Smooth muscle cell (in vitro differentiated cells): ENCODE measurements around the gene WDR35. TPM values are rescaled to one million over a fixed set of nuclear protein-coding genes. Genes with fewer than 3 reads are reported as not detected.

ENCODE experiments used
- DNase-seq: peaks from one replicate; lab custom pipeline; 2025; ENCODE audit not compliant: unreplicated experiment; lab: John Stamatoyannopoulos, UW
- H2AFZ ChIP-seq: fragments of 200-600 bp; sonication (generic); 2 replicates; pipeline ENCODE4 v1.6.0; 2016; ENCODE audit warnings: antibody characterized with exemption, low read depth, mild to moderate bottlenecking
- H3F3A ChIP-seq: fragments of 200-600 bp; sonication (generic); 2 replicates; pipeline ENCODE4 v1.6.0; 2017; ENCODE audit warnings: antibody characterized with exemption, low read depth
- H3K27ac ChIP-seq: fragments of 200-600 bp; sonication (generic); 2 replicates; pipeline ENCODE4 v1.5.1; 2016; ENCODE audit warnings: low read depth, mild to moderate bottlenecking
- H3K27me3 ChIP-seq: fragments of 200-600 bp; sonication (generic); 2 replicates; pipeline ENCODE4 v1.6.1; 2016; ENCODE audit warnings: low read depth, mild to moderate bottlenecking
- H3K36me3 ChIP-seq: fragments of 200-600 bp; sonication (generic); 2 replicates; pipeline ENCODE4 v1.5.1; 2016; ENCODE audit warnings: low read depth
- H3K4me1 ChIP-seq: fragments of 200-600 bp; sonication (generic); 2 replicates; pipeline ENCODE4 v1.5.1; 2016; ENCODE audit warnings: low read depth
- H3K4me2 ChIP-seq: fragments of 200-600 bp; sonication (generic); 2 replicates; pipeline ENCODE4 v1.6.0; 2016; ENCODE audit warnings: mild to moderate bottlenecking
- H3K4me3 ChIP-seq: fragments of 200-600 bp; sonication (generic); 2 replicates; pipeline ENCODE4 v1.5.1; 2016; ENCODE audit warnings: mild to moderate bottlenecking
- H3K79me2 ChIP-seq: fragments of 200-600 bp; sonication (generic); 2 replicates; pipeline ENCODE4 v1.6.0; 2016; ENCODE audit warnings: low read depth, mild to moderate bottlenecking
- H3K9ac ChIP-seq: fragments of 200-600 bp; sonication (generic); 2 replicates; pipeline ENCODE4 v1.6.0; 2016; ENCODE audit warnings: low read depth
- H3K9me3 ChIP-seq: fragments of 200-600 bp; sonication (generic); replicated peaks from 2 replicates; pipeline ENCODE4 v1.5.1; 2016; ENCODE audit warnings: low read depth
- H4K20me1 ChIP-seq: fragments of 200-600 bp; sonication (generic); 2 replicates; pipeline ENCODE4 v1.6.0; 2016; ENCODE audit warnings: low read depth
- CTCF ChIP-seq: fragments of 200-600 bp; sonication (generic); IDR thresholded peaks from 2 replicates; pipeline ENCODE4 v1.5.1; 2017; ENCODE audit warnings: borderline replicate concordance, mild to moderate bottlenecking, antibody characterized with exemption; ENCODE audit not compliant: insufficient read depth, poor library complexity, severe bottlenecking
- WGBS: methylation state at CpG from one replicate; pipeline ENCODE4 v1.1.7; 2016; ENCODE audit warnings: low lambda C conversion rate; 5-methylcytosine and 5-hydroxymethylcytosine counted together
- polyA plus RNA-seq: library from polyadenylated mRNA; unstranded; fragments of >200 nt; fragmentation: Nextera tagmentation; extraction: Ambion mirVana; gene quantifications from 2 replicates; pipeline ENCODE4 v1.2.1, GENCODE V29; 2016
- total RNA-seq: library from RNA; depleted of rRNA; stranded (reverse); fragments of >200 nt; gene quantifications from 2 replicates; pipeline ENCODE4 v1.2.3, GENCODE V29; 2014

The WDR35 gene
- total and polyA plus RNA-seq, 2 experiments from 2014 or later = 0.70 to 4.7 TPM

- H3K4me1 ChIP-seq = no peaks in the 10 kb centered on the region
- H3K9me3 ChIP-seq = no peaks in the 10 kb centered on the region
- H3K27ac ChIP-seq = no peak overlapping the region
- no peaks in the 10 kb centered on the region for H3F3A ChIP-seq
- H3K4me3 ChIP-seq = no peak overlapping the region
- TF ChIP-seq CTCF = no peak
- no peak for DNase-seq
- no peaks in the 10 kb centered on the region for H3K27me3 ChIP-seq
- H3K9ac ChIP-seq = no peak overlapping the region
- no peak overlapping the region for H3K4me2 ChIP-seq
- no peak overlapping the region for H2AFZ ChIP-seq
- 97% methylated on average over 2 of the region's 2 CpGs for WGBS
- H3K36me3 ChIP-seq = peaks cover 36% of the 10 kb centered on the region
- peaks cover 73% of the 10 kb centered on the region for H4K20me1 ChIP-seq
- H3K79me2 ChIP-seq = peaks cover 30% of the 10 kb centered on the region
Measured at GRCh38 chr2:20034821-20035220, 44.9 kb upstream of the WDR35 start.

- Histone ChIP-seq H3K36me3 (peaks cover 36% of the 10 kb centered on the region), H3K79me2 (peaks cover 25% of the 10 kb centered on the region), H3K4me2 (no peak overlapping the region), H3F3A (peaks cover 4% of the 10 kb centered on the region), H4K20me1 (peaks cover 73% of the 10 kb centered on the region), H3K4me3 (no peak overlapping the region), H3K27me3 (no peaks in the 10 kb centered on the region), H3K9me3 (no peaks in the 10 kb centered on the region), H3K9ac (no peak overlapping the region), H2AFZ (no peak overlapping the region), H3K4me1 (no peaks in the 10 kb centered on the region), H3K27ac (no peak overlapping the region)
- no peak for DNase-seq
- no peak for TF ChIP-seq CTCF
- 91% methylated on average over 4 of the region's 4 CpGs for whole genome bisulfite sequencing
Measured at GRCh38 chr2:20034218-20034617, 44.3 kb upstream of the WDR35 start.

- no peak overlapping the region for H3K9ac ChIP-seq
Measured at GRCh38 chr2:20033322-20033721, 43.4 kb upstream of the WDR35 start.

More at GRCh38 chr2:20033322-20033721, 43.4 kb upstream of the WDR35 start:
- no peak overlapping the region for H2AFZ ChIP-seq
- DNase-seq = no peak
- peaks cover 36% of the 10 kb centered on the region for H3K36me3 ChIP-seq
- no peaks in the 10 kb centered on the region for H3K4me1 ChIP-seq
- H4K20me1 ChIP-seq = peaks cover 66% of the 10 kb centered on the region
- H3K4me2 ChIP-seq = no peak overlapping the region
- no peaks in the 10 kb centered on the region for H3K27me3 ChIP-seq
- no peaks in the 10 kb centered on the region for H3K9me3 ChIP-seq
- WGBS = 93% methylated on average over 3 of the region's 3 CpGs
- no peak overlapping the region for H3K27ac ChIP-seq
- TF ChIP-seq CTCF = no peak
- no peak overlapping the region for H3K4me3 ChIP-seq
- H3F3A ChIP-seq = peaks cover 6% of the 10 kb centered on the region
- H3K79me2 ChIP-seq = peaks cover 17% of the 10 kb centered on the region
